NCI-H2107 treated with DMSO at 0.1 percent for 48 hours (cell line): ENCODE results near the gene SH3GL3.

Experiments
- DNase-seq: peaks from one replicate; lab custom pipeline; 2025; ENCODE audit not compliant: unreplicated experiment; lab: John Stamatoyannopoulos, UW

Gene SH3GL3

DNA sequence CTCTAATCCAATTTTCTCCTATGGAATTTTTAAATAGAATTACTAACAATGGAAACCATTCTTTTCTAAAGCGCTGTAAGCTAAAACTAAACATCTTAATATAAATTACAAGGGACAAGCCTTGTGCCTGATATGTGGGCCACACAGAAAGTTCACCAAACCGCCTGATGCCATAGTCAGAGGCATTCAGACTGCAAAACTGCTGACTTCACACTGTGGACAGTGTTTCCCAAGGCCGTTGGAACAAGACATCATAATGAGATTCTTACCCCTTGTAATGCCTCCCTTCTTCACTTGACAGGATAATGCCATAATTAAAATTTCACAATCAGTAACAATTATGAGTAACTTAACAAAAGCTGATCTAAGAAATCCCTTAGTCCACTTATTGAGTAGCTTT lies 14.9 kb downstream of the SH3GL3 start:
- no peak for DNase-seq

DNA sequence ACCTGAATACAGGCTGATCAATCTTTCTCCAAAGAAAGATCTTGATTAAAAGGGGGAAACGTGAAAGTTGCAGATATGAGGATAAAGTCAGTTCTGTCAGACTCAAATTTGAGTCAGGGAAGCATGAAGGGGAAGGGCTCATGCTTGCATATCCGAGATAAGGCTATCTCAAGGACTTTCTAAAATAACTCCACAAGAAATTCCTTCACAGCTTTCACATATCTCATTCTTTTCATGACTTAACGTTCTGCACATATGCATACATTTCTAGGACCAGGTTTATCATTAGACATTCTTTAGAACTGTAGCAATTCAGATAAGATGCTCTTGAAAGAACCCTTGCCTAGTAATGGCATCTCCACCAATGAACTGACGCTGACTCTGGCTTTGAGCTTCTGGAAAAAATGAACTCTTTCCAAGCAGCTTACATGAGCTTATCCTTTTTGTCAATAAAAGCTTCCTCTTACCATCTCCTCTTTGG lies 15.9 kb downstream of the SH3GL3 start:
- no peak for DNase-seq

- DNase-seq = no peak
These were observed 23.7 kb downstream of the SH3GL3 start for GRCh38 chr15:83470887-83471286.

GRCh38 chr15:83471307-83471866 lies 24.2 kb downstream of the SH3GL3 start:
- DNase-seq = no peak

GRCh38 chr15:83472151-83472550 lies 25.0 kb downstream of the SH3GL3 start:
- DNase-seq = no peak

DNA sequence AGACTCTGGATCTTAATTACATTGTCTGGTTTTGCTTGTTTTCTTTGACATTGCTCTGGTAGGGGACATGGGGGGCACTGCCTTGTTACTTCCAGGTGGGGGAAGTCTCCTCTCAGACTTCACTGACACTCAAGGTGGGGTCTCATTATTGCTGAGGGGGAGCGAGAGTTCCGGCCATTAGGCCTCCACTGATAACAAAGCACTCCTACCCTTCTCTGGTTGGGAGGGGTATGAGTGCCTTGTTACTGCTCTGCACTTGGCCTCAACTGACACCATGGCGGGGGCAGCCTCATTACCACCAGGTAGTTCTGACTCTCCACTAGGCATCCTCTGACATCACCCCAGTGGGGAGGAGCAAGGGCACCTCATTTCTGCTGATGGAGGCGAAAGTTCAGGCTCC lies 25.7 kb downstream of the SH3GL3 start:
- no peak for DNase-seq

- DNase-seq = no peak
These were observed 27.4 kb downstream of the SH3GL3 start for GRCh38 chr15:83474578-83474977.

DNA sequence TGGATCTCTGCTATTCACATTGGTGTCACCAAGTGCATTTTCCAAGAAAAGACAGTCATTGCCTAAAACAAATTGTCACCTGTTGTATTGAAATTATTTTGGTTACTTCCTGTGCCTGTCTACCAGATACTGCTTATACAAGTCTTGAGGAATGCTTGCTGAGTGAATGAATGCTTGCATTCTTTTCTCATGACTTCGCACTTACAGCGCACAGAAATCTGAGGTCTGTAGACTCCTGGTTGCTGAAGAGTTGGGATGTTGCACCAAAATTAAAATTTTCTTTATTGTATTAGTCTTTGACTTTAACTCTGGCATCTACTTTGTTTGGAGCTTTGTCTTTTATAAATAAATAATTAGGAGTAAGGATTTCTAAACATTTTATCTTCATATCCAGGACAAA lies 28.4 kb downstream of the SH3GL3 start:
- no peak for DNase-seq

- no peak for DNase-seq
These were observed 28.9 kb downstream of the SH3GL3 start for GRCh38 chr15:83476066-83476465.

GRCh38 chr15:83476708-83477107 lies 29.6 kb downstream of the SH3GL3 start:
- no peak for DNase-seq

DNA sequence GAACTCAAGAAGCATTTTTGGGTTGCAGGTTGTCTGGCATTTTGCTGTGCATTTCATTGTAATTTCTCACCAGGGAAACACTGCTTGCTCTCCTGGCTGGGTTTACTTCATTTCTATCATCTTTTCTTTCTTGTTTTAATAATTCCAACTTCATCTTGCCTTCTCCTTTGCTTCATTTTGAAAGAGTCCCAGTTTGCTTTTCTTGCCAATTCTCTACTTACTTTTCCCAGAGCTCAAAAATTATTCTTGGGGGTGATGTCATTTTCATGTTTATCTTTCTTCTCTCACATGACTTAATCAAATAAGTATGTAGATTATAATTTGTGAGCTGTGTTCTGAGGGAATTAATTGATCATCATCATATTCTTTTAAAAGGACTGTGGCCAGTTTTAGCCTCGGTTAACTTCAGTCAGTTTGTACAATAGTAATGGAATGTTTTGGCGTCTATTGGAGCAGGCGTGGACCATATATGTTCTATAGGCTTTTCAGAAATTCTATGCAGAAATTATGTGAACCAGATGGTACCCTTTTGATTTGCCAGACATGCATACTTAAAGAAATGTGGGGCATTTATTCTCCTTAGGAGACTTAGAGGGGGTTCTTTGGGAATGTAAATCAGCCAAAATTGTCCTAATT lies 30.1 kb downstream of the SH3GL3 start:
- no peak for DNase-seq

GRCh38 chr15:83477808-83478537 lies 30.8 kb downstream of the SH3GL3 start:
- DNase-seq = no peak

- no peak for DNase-seq
These were observed 36.5 kb downstream of the SH3GL3 start for GRCh38 chr15:83483612-83484011.

DNA sequence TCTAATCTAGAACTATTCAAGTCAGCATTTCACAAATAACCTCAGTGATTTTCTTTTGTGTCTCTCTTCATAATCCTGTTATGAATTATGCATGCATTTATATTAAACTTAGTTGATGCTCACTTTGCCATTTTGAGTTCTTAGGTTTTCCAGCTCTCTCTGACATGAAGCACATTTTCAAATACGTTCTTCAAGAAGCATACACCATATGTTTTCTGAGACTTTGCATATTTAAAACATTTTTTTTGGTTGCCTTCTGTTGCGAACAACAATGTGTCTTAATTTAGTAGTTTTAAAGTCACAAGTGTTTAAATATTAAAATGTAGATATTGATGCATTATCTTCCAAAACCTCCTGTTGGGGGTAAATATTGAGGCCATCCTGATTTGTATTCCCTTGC lies 37.5 kb downstream of the SH3GL3 start:
- no peak for DNase-seq

DNA sequence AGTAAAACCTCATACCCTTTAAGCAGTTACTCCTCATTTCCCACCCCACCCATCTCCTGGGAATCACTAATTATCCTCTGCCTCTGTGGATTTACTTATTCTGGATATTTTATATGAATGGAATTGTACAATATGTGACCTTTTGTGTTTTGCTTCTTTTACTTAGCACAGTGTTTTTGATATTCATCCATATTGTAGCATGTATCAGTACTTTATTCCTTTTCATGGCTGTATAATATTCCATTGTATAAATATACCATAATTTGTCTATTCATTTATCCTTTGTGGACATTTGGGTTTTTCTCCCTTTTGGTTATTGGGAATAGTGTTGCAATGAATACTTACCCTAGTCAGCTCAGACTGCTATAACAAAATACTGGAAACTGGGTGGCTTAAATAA lies 39.2 kb downstream of the SH3GL3 start:
- DNase-seq = no peak

- no peak for DNase-seq
These were observed 40.4 kb downstream of the SH3GL3 start for GRCh38 chr15:83487519-83487918.

- DNase-seq = no peak
These were observed 42.5 kb downstream of the SH3GL3 start for GRCh38 chr15:83489690-83490089.

GRCh38 chr15:83491486-83491885 lies 44.3 kb downstream of the SH3GL3 start:
- no peak for DNase-seq

DNA sequence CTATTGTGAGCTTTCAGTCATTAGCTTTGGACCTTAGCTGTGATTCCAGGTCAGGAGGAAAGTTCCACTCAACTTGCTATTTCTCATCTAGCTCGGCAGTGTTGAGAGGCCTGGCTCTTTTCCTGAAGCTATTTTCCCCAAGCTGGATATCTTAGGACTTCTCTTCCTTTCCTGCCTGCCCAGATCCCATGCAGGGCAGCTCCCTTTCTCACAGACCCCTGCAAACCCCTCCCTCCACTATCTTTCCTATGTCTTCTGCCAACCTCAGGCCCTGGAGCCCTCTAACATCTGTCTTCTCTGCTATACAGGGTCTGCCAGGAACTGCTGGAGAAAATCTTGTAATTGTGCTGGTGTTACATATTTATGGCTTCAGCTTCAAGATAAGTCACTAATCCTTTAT lies 49.6 kb downstream of the SH3GL3 start:
- no peak for DNase-seq

DNA sequence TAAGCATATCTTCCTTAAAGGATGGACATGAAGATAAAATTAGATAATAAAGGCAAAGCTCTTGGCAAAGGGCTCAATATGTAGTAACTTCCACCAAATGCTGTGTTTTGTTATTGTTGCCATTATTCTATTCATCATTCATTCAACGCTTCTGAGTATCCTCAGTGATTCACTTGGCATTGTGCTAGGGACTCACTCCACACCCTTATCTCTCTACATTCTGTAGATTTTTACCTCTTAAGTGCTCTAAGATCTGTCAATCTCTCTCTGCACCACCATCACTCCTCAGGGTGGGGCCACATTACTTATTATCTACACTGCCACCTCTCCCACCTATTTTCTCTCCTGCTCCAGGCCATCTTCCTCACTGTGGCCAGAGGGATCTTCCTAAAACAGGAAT lies 51.2 kb downstream of the SH3GL3 start:
- no peak for DNase-seq

- no peak for DNase-seq
These were observed 51.7 kb downstream of the SH3GL3 start for GRCh38 chr15:83498801-83499200.

- no peak for DNase-seq
These were observed 52.3 kb downstream of the SH3GL3 start for GRCh38 chr15:83499476-83499875.
